Measurements from ENCODE around the gene INSM1.
A peak's percentile ranks its signal among the peaks of the same experiment; 100 is the strongest.

The INSM1 gene

DNA sequence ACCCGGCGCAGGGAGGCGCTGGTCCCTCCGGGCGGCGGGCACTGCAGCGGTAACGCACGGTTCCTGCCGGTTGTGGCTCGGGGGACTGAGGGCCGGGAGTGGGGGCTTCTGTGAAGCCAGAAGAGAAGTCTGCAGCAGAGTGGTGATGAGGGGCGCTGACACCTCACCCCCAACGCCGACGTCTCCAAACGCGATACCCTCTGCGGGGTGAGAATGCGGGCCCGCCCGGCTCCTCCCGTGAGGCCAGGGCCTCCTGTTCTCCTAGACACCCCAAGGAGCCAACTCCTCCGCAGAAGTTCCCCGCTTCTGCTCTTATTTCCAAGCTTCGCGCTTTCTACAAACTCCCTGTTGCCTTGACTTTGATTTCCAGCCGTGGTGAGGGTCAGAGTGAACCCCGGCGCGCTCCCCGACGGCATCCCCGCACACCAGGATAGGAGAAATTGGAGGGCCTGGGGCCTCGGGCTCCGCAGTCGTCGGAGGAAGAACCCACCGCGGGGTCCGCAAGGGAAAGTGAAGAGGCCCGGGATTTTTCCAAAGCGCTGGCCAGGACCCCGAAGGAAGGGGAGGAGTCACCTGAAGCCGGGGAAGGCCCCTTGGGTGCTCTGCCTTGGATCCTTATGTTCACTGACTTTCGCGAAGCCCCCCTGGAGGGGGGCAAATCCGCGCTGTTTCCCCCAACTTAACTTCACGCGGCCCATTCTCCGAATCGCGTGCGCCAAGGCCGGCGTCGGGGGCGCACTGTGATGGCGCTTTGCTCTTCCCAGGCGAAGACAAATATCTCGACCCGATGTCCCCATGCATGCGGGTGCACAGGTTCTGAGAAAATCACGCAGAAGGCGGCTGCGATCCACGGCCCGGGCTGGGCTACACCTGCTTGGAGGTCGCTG is 3.1 kb upstream of the INSM1 start:
- Histone ChIP-seq H3K36me3 (ENCODE audit: control insufficient read depth, insufficient read depth, low read length) (no peaks in the 10 kb centered on the region), H3K27ac (ENCODE audit: low read depth, low read length) (no peak overlapping the region), H3K4me3 (ENCODE audit: low read length) (no peak overlapping the region), H3K27me3 (ENCODE audit: control insufficient read depth, insufficient read depth, low read length) (peaks cover 28% of the 10 kb centered on the region), H3K4me1 (ENCODE audit: control insufficient read depth, insufficient read depth, low read length) (no peaks in the 10 kb centered on the region), H3K9ac (ENCODE audit: low read length) (no peak overlapping the region)

DNA sequence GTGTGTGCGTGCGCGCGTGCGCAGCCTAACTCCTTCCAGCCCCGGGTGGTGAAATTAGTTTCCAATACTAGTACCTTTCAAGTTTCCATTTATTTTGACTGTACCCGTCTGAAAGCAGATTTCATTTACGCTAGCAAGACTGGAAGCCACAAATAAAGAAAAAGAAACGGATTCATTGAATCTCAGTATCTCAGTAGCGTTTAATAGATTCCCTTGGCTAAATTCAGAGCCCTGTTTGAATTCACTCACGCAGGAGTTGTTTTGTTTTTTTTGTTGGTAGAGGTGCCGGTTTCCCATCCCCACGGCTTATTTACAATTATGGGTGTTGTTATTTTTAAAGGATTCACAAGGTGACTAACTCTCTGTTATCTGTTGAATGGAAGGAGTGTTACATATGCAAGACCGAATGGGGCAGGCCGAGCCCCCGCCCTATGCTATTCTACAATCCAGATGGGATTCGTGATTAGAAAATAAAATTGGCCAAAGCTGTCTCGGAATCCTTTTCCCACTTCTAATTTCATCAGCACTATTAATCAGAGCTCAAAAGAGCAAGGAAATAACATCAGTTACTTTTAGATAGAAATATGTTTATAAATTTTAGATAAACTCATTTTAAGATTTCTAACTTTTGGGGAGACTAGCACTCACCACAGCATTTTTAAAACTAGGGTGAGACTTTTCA is 2.3 kb upstream of the INSM1 start:
- no peaks in the 10 kb centered on the region for H3K36me3 ChIP-seq (ENCODE audit: control insufficient read depth, insufficient read depth, low read length)
- H3K27ac ChIP-seq (ENCODE audit: low read depth, low read length): no peak overlapping the region
- H3K27me3 ChIP-seq (ENCODE audit: control insufficient read depth, insufficient read depth, low read length): peaks cover 28% of the 10 kb centered on the region
- H3K4me3 ChIP-seq (ENCODE audit: low read length): no peak overlapping the region
- no peak overlapping the region for H3K9ac ChIP-seq (ENCODE audit: low read length)
- H3K4me1 ChIP-seq (ENCODE audit: control insufficient read depth, insufficient read depth, low read length): no peaks in the 10 kb centered on the region

DNA sequence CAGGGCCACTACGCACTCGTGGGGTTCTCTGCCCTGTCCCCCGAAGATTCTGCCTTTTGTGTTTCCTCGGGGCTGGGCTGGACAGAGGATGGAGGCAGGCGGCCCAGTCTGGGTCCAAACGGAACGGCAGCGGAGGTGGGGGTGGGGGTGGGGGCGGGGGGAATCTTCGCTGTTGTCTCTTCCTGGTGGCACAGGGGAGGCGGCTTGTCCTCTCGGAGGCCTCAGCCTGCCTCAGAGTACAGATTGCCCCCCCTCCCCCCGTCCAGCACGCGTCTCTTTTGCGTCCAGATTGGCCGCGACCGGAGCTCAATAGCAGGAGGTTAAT is 1.4 kb upstream of the INSM1 start:
- no peak overlapping the region for H3K4me3 ChIP-seq (ENCODE audit: low read length)
- peaks cover 25% of the 10 kb centered on the region for H3K27me3 ChIP-seq (ENCODE audit: control insufficient read depth, insufficient read depth, low read length)
- no peak overlapping the region for H3K27ac ChIP-seq (ENCODE audit: low read depth, low read length)
- H3K36me3 ChIP-seq (ENCODE audit: control insufficient read depth, insufficient read depth, low read length): no peaks in the 10 kb centered on the region
- H3K4me1 ChIP-seq (ENCODE audit: control insufficient read depth, insufficient read depth, low read length): no peaks in the 10 kb centered on the region
- no peak overlapping the region for H3K9ac ChIP-seq (ENCODE audit: low read length)

DNA sequence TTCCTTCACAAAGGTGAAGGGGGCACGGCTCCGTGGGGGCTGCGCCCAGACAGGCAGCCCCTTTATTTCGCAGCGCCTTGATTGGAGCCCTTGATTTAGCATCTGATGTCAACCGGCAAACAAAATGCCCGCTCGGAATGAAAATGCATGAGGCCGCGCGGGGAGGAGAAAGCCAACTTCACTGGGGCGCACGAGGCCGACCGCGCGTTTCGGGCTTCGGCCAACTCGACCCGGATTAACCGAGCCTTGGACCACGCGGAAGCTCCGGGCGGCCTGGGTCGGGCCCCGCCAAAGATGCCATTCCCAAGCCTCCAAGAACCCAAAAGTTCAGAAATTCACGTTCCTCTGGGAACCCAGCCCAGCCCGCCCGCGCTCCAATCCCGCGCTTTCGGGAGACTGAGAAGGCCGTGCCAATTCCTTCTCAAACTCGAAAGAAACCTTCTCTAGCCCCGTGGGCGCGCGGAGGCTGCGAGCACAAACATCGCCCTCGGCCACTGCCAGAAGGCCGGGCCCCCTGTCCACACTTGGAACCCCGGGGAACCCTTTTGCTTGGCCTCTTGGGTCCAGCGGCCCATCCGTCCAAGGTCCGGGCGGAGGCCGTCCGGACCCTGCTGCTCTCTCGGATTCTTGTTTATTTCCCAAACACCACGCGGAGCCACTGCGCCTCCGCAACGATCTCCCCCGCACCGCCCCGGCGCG is 879 bp upstream of the INSM1 start:
- peaks cover 23% of the 10 kb centered on the region for H3K27me3 ChIP-seq (ENCODE audit: control insufficient read depth, insufficient read depth, low read length)
- no peak overlapping the region for H3K9ac ChIP-seq (ENCODE audit: low read length)
- no peaks in the 10 kb centered on the region for H3K36me3 ChIP-seq (ENCODE audit: control insufficient read depth, insufficient read depth, low read length)
- no peak overlapping the region for H3K4me3 ChIP-seq (ENCODE audit: low read length)
- no peaks in the 10 kb centered on the region for H3K4me1 ChIP-seq (ENCODE audit: control insufficient read depth, insufficient read depth, low read length)
- H3K27ac ChIP-seq (ENCODE audit: low read depth, low read length): no peak overlapping the region

DNA sequence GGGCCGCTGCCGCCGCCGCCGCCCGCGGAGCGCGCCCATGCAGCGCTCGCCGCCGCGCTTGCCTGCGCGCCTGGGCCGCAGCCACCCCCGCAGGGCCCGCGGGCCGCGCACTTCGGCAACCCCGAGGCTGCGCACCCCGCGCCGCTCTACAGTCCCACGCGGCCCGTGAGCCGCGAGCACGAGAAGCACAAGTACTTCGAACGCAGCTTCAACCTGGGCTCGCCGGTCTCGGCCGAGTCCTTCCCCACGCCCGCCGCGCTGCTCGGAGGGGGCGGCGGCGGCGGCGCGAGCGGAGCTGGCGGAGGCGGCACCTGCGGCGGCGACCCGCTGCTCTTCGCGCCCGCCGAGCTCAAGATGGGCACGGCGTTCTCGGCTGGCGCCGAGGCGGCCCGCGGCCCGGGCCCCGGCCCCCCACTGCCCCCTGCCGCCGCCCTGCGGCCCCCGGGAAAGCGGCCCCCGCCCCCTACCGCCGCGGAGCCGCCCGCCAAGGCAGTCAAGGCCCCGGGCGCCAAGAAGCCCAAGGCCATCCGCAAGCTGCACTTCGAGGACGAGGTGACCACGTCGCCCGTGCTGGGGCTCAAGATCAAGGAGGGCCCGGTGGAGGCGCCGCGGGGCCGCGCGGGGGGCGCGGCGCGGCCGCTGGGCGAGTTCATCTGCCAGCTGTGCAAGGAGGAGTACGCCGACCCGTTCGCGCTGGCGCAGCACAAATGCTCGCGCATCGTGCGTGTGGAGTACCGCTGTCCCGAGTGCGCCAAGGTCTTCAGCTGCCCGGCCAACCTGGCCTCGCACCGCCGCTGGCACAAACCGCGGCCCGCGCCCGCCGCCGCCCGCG is 730 bp downstream of the INSM1 start:
- Histone ChIP-seq H3K4me3 (ENCODE audit: low read length) (peak overlapping the region; percentile 52), H3K4me1 (ENCODE audit: control insufficient read depth, insufficient read depth, low read length) (no peaks in the 10 kb centered on the region)

DNA sequence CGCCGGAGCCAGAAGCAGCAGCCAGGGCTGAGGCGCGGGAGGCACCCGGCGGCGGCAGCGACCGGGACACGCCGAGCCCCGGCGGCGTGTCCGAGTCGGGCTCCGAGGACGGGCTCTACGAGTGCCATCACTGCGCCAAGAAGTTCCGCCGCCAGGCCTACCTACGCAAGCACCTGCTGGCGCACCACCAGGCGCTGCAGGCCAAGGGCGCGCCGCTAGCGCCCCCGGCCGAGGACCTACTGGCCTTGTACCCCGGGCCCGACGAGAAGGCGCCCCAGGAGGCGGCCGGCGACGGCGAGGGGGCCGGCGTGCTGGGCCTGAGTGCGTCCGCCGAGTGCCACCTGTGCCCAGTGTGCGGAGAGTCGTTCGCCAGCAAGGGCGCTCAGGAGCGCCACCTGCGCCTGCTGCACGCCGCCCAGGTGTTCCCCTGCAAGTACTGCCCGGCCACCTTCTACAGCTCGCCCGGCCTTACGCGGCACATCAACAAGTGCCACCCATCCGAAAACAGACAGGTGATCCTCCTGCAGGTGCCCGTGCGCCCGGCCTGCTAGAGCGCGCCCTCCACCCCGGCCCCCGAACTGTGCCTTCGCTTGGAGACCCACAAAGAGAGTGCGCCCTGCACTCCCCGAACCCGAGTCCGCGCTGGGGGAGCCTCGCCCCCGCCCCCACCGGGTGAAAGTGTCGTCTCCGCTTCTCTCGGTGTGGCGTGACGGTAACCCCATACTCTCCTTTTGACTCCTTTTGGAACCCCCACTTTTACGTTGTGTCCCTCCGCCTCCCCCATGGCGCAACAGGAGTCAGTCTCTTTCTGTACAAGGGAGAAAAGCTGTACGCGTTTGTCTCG is 1.6 kb downstream of the INSM1 start:
- no peak overlapping the region for H3K9ac ChIP-seq (ENCODE audit: low read length)
- H3K27me3 ChIP-seq (ENCODE audit: control insufficient read depth, insufficient read depth, low read length): peaks cover 12% of the 10 kb centered on the region
- peak overlapping the region; percentile 41 for H3K4me3 ChIP-seq (ENCODE audit: low read length)
- no peak overlapping the region for H3K27ac ChIP-seq (ENCODE audit: low read depth, low read length)
- no peaks in the 10 kb centered on the region for H3K4me1 ChIP-seq (ENCODE audit: control insufficient read depth, insufficient read depth, low read length)
- no peaks in the 10 kb centered on the region for H3K36me3 ChIP-seq (ENCODE audit: control insufficient read depth, insufficient read depth, low read length)

More for the DNA sequence above, 730 bp downstream of the INSM1 start:
- H3K9ac ChIP-seq (ENCODE audit: low read length): no peak overlapping the region
- no peaks in the 10 kb centered on the region for H3K36me3 ChIP-seq (ENCODE audit: control insufficient read depth, insufficient read depth, low read length)
- H3K27ac ChIP-seq (ENCODE audit: low read depth, low read length): no peak overlapping the region
- H3K27me3 ChIP-seq (ENCODE audit: control insufficient read depth, insufficient read depth, low read length): peaks cover 20% of the 10 kb centered on the region

DNA sequence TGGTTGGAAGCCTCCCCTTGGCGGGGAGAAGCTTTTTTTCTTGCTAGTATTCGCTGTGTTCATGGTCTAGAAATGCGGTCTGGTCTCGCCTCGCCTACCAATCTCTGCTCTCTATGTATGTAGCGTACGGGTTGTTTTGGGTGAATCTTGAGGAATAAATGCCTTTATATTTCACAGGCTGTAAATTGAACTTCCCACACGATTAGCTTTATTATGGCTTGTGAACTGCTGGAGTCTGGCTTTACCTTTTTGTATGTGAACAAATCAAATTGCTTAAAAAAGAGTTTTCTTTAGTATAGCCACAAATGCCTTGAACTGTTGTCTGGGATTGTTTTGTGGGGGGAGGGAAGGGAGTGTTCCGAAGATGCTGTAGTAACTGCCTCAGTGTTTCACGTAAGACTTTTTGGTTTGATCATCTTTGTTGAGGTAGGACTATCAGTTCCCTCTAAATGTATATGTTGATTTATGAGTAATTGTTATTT is 2.2 kb downstream of the INSM1 start:
- Histone ChIP-seq H3K27me3 (ENCODE audit: control insufficient read depth, insufficient read depth, low read length) (peaks cover 10% of the 10 kb centered on the region), H3K36me3 (ENCODE audit: control insufficient read depth, insufficient read depth, low read length) (no peaks in the 10 kb centered on the region), H3K27ac (ENCODE audit: low read depth, low read length) (no peak overlapping the region), H3K4me3 (ENCODE audit: low read length) (no peak overlapping the region), H3K9ac (ENCODE audit: low read length) (no peak overlapping the region), H3K4me1 (ENCODE audit: control insufficient read depth, insufficient read depth, low read length) (no peaks in the 10 kb centered on the region)

DNA sequence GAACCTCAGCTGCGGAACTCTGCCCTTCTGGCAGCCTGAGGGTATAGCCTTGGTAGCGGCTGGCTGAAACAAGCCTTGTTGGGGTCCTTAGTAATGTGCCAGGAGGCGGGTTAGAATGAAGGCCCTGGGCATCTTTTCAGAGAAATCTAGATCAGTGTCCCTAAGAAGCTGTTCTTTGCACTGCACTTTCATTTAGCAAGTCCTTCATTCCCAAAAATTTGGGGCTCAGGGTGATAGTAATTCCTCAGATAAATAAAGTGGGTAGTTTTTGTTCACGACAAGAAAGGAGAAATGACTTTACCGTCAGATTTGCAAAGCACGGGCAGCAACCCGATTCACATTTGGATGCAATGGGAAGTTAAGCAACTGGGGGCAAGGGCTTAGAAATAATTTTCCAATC is 3.2 kb downstream of the INSM1 start:
- peaks cover 8% of the 10 kb centered on the region for H3K27me3 ChIP-seq (ENCODE audit: control insufficient read depth, insufficient read depth, low read length)
- H3K27ac ChIP-seq (ENCODE audit: low read depth, low read length): no peak overlapping the region
- H3K36me3 ChIP-seq (ENCODE audit: control insufficient read depth, insufficient read depth, low read length): no peaks in the 10 kb centered on the region
- no peak overlapping the region for H3K9ac ChIP-seq (ENCODE audit: low read length)
- no peaks in the 10 kb centered on the region for H3K4me1 ChIP-seq (ENCODE audit: control insufficient read depth, insufficient read depth, low read length)
- no peak overlapping the region for H3K4me3 ChIP-seq (ENCODE audit: low read length)

DNA sequence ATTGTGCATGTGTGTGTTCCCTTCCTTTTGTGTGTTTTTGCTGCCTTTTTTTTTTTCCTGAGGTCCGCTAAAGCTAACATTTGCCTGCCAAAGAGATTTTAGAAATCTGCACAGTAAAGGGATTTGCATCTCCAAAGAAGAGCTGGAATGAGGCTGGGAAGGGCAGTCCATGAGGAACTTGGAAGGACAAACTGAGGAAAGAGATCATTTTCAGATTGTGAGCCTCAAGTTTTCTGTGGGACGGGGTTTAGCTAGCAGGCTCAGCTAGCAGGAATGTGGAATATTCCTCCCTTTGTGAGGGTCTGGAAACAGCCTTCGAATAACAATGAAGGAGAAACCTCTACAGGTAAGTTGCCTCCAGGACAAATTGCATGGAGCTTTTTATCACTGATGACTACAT is 3.8 kb downstream of the INSM1 start:
- no peaks in the 10 kb centered on the region for H3K4me1 ChIP-seq (ENCODE audit: control insufficient read depth, insufficient read depth, low read length)
- H3K4me3 ChIP-seq (ENCODE audit: low read length): no peak overlapping the region
- no peak overlapping the region for H3K27ac ChIP-seq (ENCODE audit: low read depth, low read length)
- no peak overlapping the region for H3K9ac ChIP-seq (ENCODE audit: low read length)
- H3K36me3 ChIP-seq (ENCODE audit: control insufficient read depth, insufficient read depth, low read length): no peaks in the 10 kb centered on the region
- peaks cover 8% of the 10 kb centered on the region for H3K27me3 ChIP-seq (ENCODE audit: control insufficient read depth, insufficient read depth, low read length)

DNA sequence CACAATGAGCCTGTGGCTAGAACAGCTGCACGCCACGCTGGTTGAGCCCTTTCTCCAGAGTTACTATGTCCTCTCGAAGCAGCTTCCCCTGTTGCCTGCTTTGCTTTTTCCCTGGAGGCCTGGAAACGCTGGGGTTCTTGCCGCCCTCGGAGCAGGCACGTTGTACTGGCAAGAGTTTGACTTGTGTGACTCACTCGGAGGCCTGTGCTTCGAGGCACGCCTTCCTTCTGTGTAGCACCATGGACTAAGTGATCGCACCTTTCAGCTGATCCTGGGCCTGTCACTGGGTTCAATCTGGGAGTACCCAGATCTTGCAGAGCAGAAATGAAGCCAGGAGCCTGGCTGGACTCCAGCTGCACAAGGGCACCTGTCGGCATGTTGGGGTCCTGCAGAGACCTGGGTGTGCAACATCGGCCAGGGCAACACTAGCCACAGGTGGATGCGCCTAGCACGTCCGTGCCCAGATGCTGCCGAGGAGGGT is 5.2 kb downstream of the INSM1 start:
- Histone ChIP-seq H3K9ac (ENCODE audit: low read length) (no peak overlapping the region), H3K27me3 (ENCODE audit: control insufficient read depth, insufficient read depth, low read length) (peaks cover 8% of the 10 kb centered on the region)

DNA sequence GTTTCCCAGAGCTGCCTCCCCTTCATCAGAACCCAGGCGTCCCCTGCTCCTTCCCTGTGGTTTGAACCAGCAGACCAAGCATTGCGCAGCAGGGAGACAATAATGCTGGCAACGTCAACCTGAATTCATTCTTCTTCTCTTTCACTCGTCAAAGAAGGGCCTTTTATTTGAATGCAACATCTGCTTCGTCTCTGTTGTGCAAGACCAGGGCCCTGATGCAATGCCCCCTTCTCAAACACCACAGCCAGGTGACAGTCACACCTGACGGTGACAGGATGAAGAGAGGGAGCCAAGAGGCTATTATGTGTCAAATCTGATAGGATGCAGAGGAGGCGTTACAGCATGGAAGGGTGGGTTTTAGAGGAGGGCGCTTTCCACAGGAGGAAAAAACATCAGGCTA is 8.0 kb downstream of the INSM1 start:
- no peaks in the 10 kb centered on the region for H3K4me1 ChIP-seq (ENCODE audit: control insufficient read depth, insufficient read depth, low read length)
- no peak overlapping the region for H3K27ac ChIP-seq (ENCODE audit: low read depth, low read length)
- H3K27me3 ChIP-seq (ENCODE audit: control insufficient read depth, insufficient read depth, low read length): peaks cover 5% of the 10 kb centered on the region
- H3K4me3 ChIP-seq (ENCODE audit: low read length): no peak overlapping the region
- H3K36me3 ChIP-seq (ENCODE audit: control insufficient read depth, insufficient read depth, low read length): no peaks in the 10 kb centered on the region
- H3K9ac ChIP-seq (ENCODE audit: low read length): no peak overlapping the region

More for the DNA sequence above, 5.2 kb downstream of the INSM1 start:
- Histone ChIP-seq H3K4me3 (ENCODE audit: low read length) (no peak overlapping the region), H3K27ac (ENCODE audit: low read depth, low read length) (no peak overlapping the region), H3K36me3 (ENCODE audit: control insufficient read depth, insufficient read depth, low read length) (no peaks in the 10 kb centered on the region), H3K4me1 (ENCODE audit: control insufficient read depth, insufficient read depth, low read length) (no peaks in the 10 kb centered on the region)

Data from rectal smooth muscle tissue (tissue), 1 donor.